CD4-positive, alpha-beta T cell (primary cell): Measurements from ENCODE around the gene SLC39A9. TPM values are rescaled to one million over a fixed set of nuclear protein-coding genes. Genes with fewer than 3 reads are reported as not detected.

Source experiments
- ATAC-seq: fragments of 200-7000 bp; cut with Tn5 transposase; one replicate; pipeline ENCODE4 v1.10.0; 2022; ENCODE audit warnings: mild to moderate bottlenecking; ENCODE audit not compliant: poor library complexity
- CTCF ChIA-PET: fragments of 350-600 bp; sonication (Branson Sonifier 250); formaldehyde crosslinking; loops from one replicate; lab custom pipeline; 2021; ENCODE audit warnings: antibody characterized with exemption, inconsistent platforms; lab: Charles Lee
- POLR2A ChIA-PET: fragments of 350-600 bp; sonication (Branson Sonifier 250); formaldehyde crosslinking; loops from one replicate; lab custom pipeline; 2021; ENCODE audit warnings: antibody characterized with exemption, inconsistent platforms; lab: Charles Lee
- DNase-seq, 14 experiments: peaks; one replicate each; pipeline ENCODE4 v3.0.0-alpha.2; 2013 to 2020; ENCODE audit warnings: mixed read lengths in 2 of 14
- H3K27ac ChIP-seq, 2 donors: one replicate each; pipeline versions ENCODE4 v1.5.1 to v1.7.0; 2013; ENCODE audit warnings: low read length in 2 of 2, low read depth in 1 of 2, mild to moderate bottlenecking in 1 of 2
- H3K27me3 ChIP-seq, 2 experiments: 1 replicate in 1 of 2; 2 replicates in 1 of 2; pipeline versions ENCODE4 v1.6.1 to v1.7.0; 2013; ENCODE audit warnings: low read length in 2 of 2, control low read depth in 1 of 2, mild to moderate bottlenecking in 1 of 2, moderate library complexity in 1 of 2; ENCODE audit not compliant: insufficient read depth in 2 of 2, control insufficient read depth in 1 of 2
- H3K36me3 ChIP-seq: one replicate; pipeline ENCODE4 v1.6.1; 2013; ENCODE audit warnings: low read length, control low read depth; ENCODE audit not compliant: insufficient read depth
- H3K4me1 ChIP-seq: one replicate; pipeline ENCODE4 v1.6.1; 2013; ENCODE audit warnings: low read length, control low read depth; ENCODE audit not compliant: insufficient read depth
- H3K4me3 ChIP-seq: one replicate; pipeline ENCODE4 v1.5.1; 2013; ENCODE audit warnings: mild to moderate bottlenecking, low read length, moderate library complexity
- H3K9me3 ChIP-seq, 2 experiments: 1 replicate in 1 of 2; 2 replicates in 1 of 2; pipeline versions ENCODE4 v1.6.1 to v1.7.0; 2013; ENCODE audit warnings: low read length in 2 of 2, mild to moderate bottlenecking in 2 of 2, control low read depth in 1 of 2, moderate library complexity in 1 of 2; ENCODE audit not compliant: control insufficient read depth in 1 of 2, insufficient read depth in 1 of 2
- H3K27ac Mint-ChIP-seq: one replicate; pipeline ENCODE4 v1.8.0; 2020; ENCODE audit warnings: mixed read lengths
- H3K27me3 Mint-ChIP-seq: one replicate; pipeline ENCODE4 v1.8.0; 2021; ENCODE audit warnings: mixed read lengths
- H3K36me3 Mint-ChIP-seq: one replicate; pipeline ENCODE4 v1.8.0; 2021; ENCODE audit warnings: low read depth, mixed read lengths
- H3K4me1 Mint-ChIP-seq: one replicate; pipeline ENCODE4 v1.8.0; 2021; ENCODE audit warnings: low read depth, mixed read lengths
- H3K4me3 Mint-ChIP-seq: one replicate; pipeline ENCODE4 v1.8.0; 2020; ENCODE audit warnings: mild to moderate bottlenecking, mixed read lengths
- H3K9me3 Mint-ChIP-seq: one replicate; pipeline ENCODE4 v1.8.0; 2020; ENCODE audit warnings: mixed read lengths
- CTCF ChIP-seq: fragments of 200-600 bp; IDR thresholded peaks from one replicate; pipeline ENCODE4 v1.8.0; 2022; ENCODE audit warnings: antibody characterized with exemption, mild to moderate bottlenecking
- intact Hi-C, 2 experiments: fragments of 100-400 bp; cut with DNase I in 1 of 2; cut with micrococcal nuclease in 1 of 2; formaldehyde crosslinking; loops; one replicate each; pipeline versions ENCODE4 v1.15.1 to v1.9.0; 2023 to 2025; cut with DNase I, micrococcal nuclease
- total RNA-seq, 174 experiments: library from RNA in 2 of 174; stranded (reverse) in 2 of 174; gene quantifications; one replicate each; pipeline ENCODE4 v1.2.3 and lab custom pipeline; 2021 to 2026

SLC39A9 gene
- total RNA-seq, 2 experiments from 2014 or later = 19.5 to 20.5 TPM

DNA sequence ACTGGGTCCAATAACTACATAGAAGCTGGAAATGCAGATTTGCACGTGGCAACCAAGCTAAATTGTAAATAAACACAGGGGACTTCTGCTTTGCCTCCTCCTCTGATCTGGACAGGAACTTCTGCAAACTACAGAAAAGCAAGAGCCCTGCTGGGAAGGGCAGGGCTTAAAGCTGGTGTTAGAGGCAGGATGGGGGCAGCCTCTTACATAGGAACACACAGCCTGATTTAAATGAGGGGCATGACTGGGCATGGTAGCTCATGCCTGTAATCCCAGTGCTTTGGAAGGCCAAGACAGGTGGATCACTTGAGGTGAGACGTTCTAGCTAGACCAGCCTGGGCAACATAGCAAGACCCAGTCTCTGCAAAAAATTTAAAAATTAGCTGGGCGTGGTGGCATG, 47.1 kb upstream of the SLC39A9 start:
- Mint-ChIP-seq H3K36me3 (no peaks in the 10 kb centered on the region), H3K4me1 (peaks cover 9% of the 10 kb centered on the region), H3K9me3 (no peaks in the 10 kb centered on the region), H3K27me3 (peaks cover 8% of the 10 kb centered on the region), H3K4me3 (no peak overlapping the region), H3K27ac (no peak overlapping the region)
- no peak overlapping the region for H3K4me3 ChIP-seq
- POLR2A ChIA-PET = no interaction called here
- no peak for ATAC-seq
- no peak overlapping the region for H3K27ac ChIP-seq
- peaks cover 0 to 4% of the 10 kb centered on the region in 2 experiments for H3K9me3 ChIP-seq
- peaks cover 17% of the 10 kb centered on the region for H3K4me1 ChIP-seq
- intact Hi-C loops = no loop called here
- no peaks in the 10 kb centered on the region for H3K36me3 ChIP-seq
- no peak for TF ChIP-seq CTCF
- no peak for DNase-seq
- CTCF ChIA-PET = no interaction called here
- peaks cover 0 to 4% of the 10 kb centered on the region in 2 experiments for H3K27me3 ChIP-seq

GRCh38 chr14:69351911-69352310, 46.6 kb upstream of the SLC39A9 start:
- H3K9me3 ChIP-seq = peaks cover 0 to 4% of the 10 kb centered on the region in 2 experiments
- no peak for ATAC-seq
- peaks cover 8% of the 10 kb centered on the region for H3K27me3 Mint-ChIP-seq
- H3K36me3 Mint-ChIP-seq = no peaks in the 10 kb centered on the region
- H3K27ac Mint-ChIP-seq = no peak overlapping the region
- H3K9me3 Mint-ChIP-seq = no peaks in the 10 kb centered on the region
- CTCF ChIA-PET = no interaction called here
- no peak overlapping the region for H3K4me3 ChIP-seq
- H3K4me1 Mint-ChIP-seq = peaks cover 9% of the 10 kb centered on the region
- no peak for DNase-seq
- peaks cover 0 to 4% of the 10 kb centered on the region in 2 experiments for H3K27me3 ChIP-seq
- H3K27ac ChIP-seq = no peak overlapping the region
- TF ChIP-seq CTCF = no peak
- H3K4me1 ChIP-seq = peaks cover 17% of the 10 kb centered on the region
- H3K36me3 ChIP-seq = no peaks in the 10 kb centered on the region
- H3K4me3 Mint-ChIP-seq = no peak overlapping the region
- POLR2A ChIA-PET = no interaction called here
- intact Hi-C loops = no loop called here

- Histone ChIP-seq H3K36me3 (no peaks in the 10 kb centered on the region), H3K27ac (no peak overlapping the region), H3K27me3 (no peaks in the 10 kb centered on the region), H3K4me3 (no peak overlapping the region), H3K4me1 (peaks cover 17% of the 10 kb centered on the region), H3K9me3 (no peaks in the 10 kb centered on the region)
- intact Hi-C loops = no loop called here
- H3K36me3 Mint-ChIP-seq = no peaks in the 10 kb centered on the region
- H3K27ac Mint-ChIP-seq = no peak overlapping the region
- peaks cover 9% of the 10 kb centered on the region for H3K4me1 Mint-ChIP-seq
- ATAC-seq (no peak), DNase-seq (no peak)
- H3K27me3 Mint-ChIP-seq = no peaks in the 10 kb centered on the region
- POLR2A ChIA-PET = no interaction called here
- H3K9me3 Mint-ChIP-seq = no peaks in the 10 kb centered on the region
- CTCF ChIA-PET = no interaction called here
- TF ChIP-seq CTCF = no peak
- no peak overlapping the region for H3K4me3 Mint-ChIP-seq
Observed at GRCh38 chr14:69353168-69353567, 45.3 kb upstream of the SLC39A9 start.
